SK-N-SH (cell line): Measurements from ENCODE around the gene C1orf35. TPM values are rescaled to one million over a fixed set of nuclear protein-coding genes. Genes with fewer than 3 reads are reported as not detected.
A peak's percentile ranks its signal among the peaks of the same experiment; 100 is the strongest.

Source experiments
- CTCF ChIA-PET: fragments of 300-600, 350-600 bp; formaldehyde crosslinking; extraction: SDS; loops from one replicate; lab custom pipeline; 2021; lab: Yijun Ruan, JAX
- POLR2A ChIA-PET: fragments of 350-600 bp; sonication (Branson Sonifier 250); formaldehyde crosslinking; extraction: SDS; loops from one replicate; lab custom pipeline; 2020; ENCODE audit warnings: antibody characterized with exemption, inconsistent platforms; lab: Yijun Ruan, JAX
- DNase-seq: peaks from one replicate; pipeline ENCODE4 v3.0.0; 2012
- H2AFZ ChIP-seq: fragments of 200-600 bp; sonication (generic); 2 replicates; pipeline ENCODE4 v1.8.1; 2016; ENCODE audit warnings: antibody characterized with exemption, mild to moderate bottlenecking, low read depth
- H3F3A ChIP-seq: fragments of 200-600 bp; sonication (generic); replicated peaks from 2 replicates; pipeline ENCODE3; 2016; ENCODE audit warnings: antibody characterized with exemption, mild to moderate bottlenecking; ENCODE audit not compliant: insufficient read depth
- H3K27ac ChIP-seq, 2 experiments: fragments of 200-500 bp in 1 of 2; fragments of 200-600 bp in 1 of 2; sonication (Bioruptor generic) in 1 of 2; sonication (generic), shearing (Covaris generic) in 1 of 2; 2 replicates each; pipeline versions ENCODE4 v1.5.1 to v1.6.1; 2014 to 2016; ENCODE audit warnings: low read depth in 2 of 2, inconsistent platforms in 1 of 2, low read length in 1 of 2, mild to moderate bottlenecking in 1 of 2, mixed read lengths in 1 of 2
- H3K27me3 ChIP-seq: fragments of 200-600 bp; sonication (generic), shearing (Covaris generic); 2 replicates; pipeline ENCODE4 v1.6.1; 2016; ENCODE audit warnings: mixed run types; ENCODE audit not compliant: insufficient read depth
- H3K36me3 ChIP-seq, 2 experiments: fragments of 200-500 bp in 1 of 2; fragments of 200-600 bp in 1 of 2; sonication (Bioruptor generic) in 1 of 2; sonication (generic) in 1 of 2; replicated peaks in 1 of 2; 2 replicates each; pipeline versions ENCODE3 to v1.5.1; 2014 to 2016; ENCODE audit warnings: low read length in 1 of 2, mild to moderate bottlenecking in 1 of 2; ENCODE audit not compliant: insufficient read depth in 2 of 2, control insufficient read depth in 1 of 2
- H3K4me1 ChIP-seq, 2 experiments: fragments of 200-500 bp in 1 of 2; fragments of 200-600 bp in 1 of 2; sonication (Bioruptor generic) in 1 of 2; sonication (generic), shearing (Covaris generic) in 1 of 2; 2 replicates each; pipeline versions ENCODE4 v1.5.1 to v1.6.1; 2014 to 2016; ENCODE audit warnings: low read depth in 1 of 2, low read length in 1 of 2, mixed run types in 1 of 2; ENCODE audit not compliant: insufficient read depth in 2 of 2, control insufficient read depth in 1 of 2
- H3K4me2 ChIP-seq: fragments of 200-600 bp; sonication (generic), shearing (Covaris generic); 2 replicates; pipeline ENCODE4 v1.6.1; 2017; ENCODE audit warnings: mixed run types
- H3K4me3 ChIP-seq, 2 experiments: fragments of 200-500 bp in 1 of 2; fragments of 200-600 bp in 1 of 2; sonication (Bioruptor generic) in 1 of 2; sonication (generic), shearing (Covaris generic) in 1 of 2; 2 replicates each; pipeline versions ENCODE4 v1.5.1 to v1.8.1; 2014 to 2016; ENCODE audit warnings: low read depth in 2 of 2, inconsistent platforms in 1 of 2, low read length in 1 of 2, mild to moderate bottlenecking in 1 of 2, mixed read lengths in 1 of 2, moderate library complexity in 1 of 2
- H3K79me2 ChIP-seq: fragments of 200-600 bp; sonication (generic); 2 replicates; pipeline ENCODE4 v1.8.1; 2017; ENCODE audit warnings: mild to moderate bottlenecking; ENCODE audit not compliant: insufficient read depth
- H3K9ac ChIP-seq: fragments of 200-600 bp; sonication (generic); 2 replicates; pipeline ENCODE4 v1.6.1; 2017; ENCODE audit warnings: mixed run types
- H3K9me2 ChIP-seq: fragments of 200-600 bp; sonication (generic); 2 replicates; pipeline ENCODE4 v1.6.1; 2017; ENCODE audit warnings: mixed run types
- H3K9me3 ChIP-seq: fragments of 200-600 bp; sonication (generic); 2 replicates; pipeline ENCODE4 v1.6.1; 2017; ENCODE audit warnings: mixed run types, mild to moderate bottlenecking, moderate library complexity
- H4K20me1 ChIP-seq: fragments of 200-600 bp; sonication (generic); 2 replicates; pipeline ENCODE4 v1.6.1; 2017; ENCODE audit warnings: mild to moderate bottlenecking, mixed run types; ENCODE audit not compliant: insufficient read depth
- CHD2 ChIP-seq: fragments of 150-350 bp; IDR thresholded peaks from 2 replicates; pipeline ENCODE4 v1.6.1; 2018; ENCODE audit warnings: low read length; ENCODE audit not compliant: partially characterized antibody
- ELF1 ChIP-seq: IDR thresholded peaks from 2 replicates; pipeline ENCODE4 v1.4.0; 2012
- FOSL2 ChIP-seq: IDR thresholded peaks from 2 replicates; pipeline ENCODE4 v1.4.0; 2012; ENCODE audit warnings: low read depth, mild to moderate bottlenecking, moderate library complexity, borderline replicate concordance
- FOXJ3 ChIP-seq: sonication (generic); formaldehyde crosslinking; IDR thresholded peaks from 2 replicates; pipeline ENCODE4 v1.5.1; 2020; ENCODE audit warnings: mild to moderate bottlenecking, missing genetic modification reagents
- FOXM1 ChIP-seq: IDR thresholded peaks from 2 replicates; pipeline ENCODE4 v1.4.0; 2012; ENCODE audit warnings: low read depth, mild to moderate bottlenecking
- GATA2 ChIP-seq: sonication (generic); formaldehyde crosslinking; IDR thresholded peaks from 2 replicates; pipeline ENCODE4 v1.5.0; 2020; ENCODE audit warnings: mild to moderate bottlenecking, missing genetic modification reagents
- MEF2A ChIP-seq: IDR thresholded peaks from 2 replicates; pipeline ENCODE4 v1.4.0; 2012; ENCODE audit warnings: low read depth, borderline replicate concordance
- MXI1 ChIP-seq: IDR thresholded peaks from 2 replicates; pipeline ENCODE4 v1.6.1; 2012; ENCODE audit warnings: mild to moderate bottlenecking, low read depth, low read length, improper control_type of control experiment
- NRF1 ChIP-seq: IDR thresholded peaks from 2 replicates; pipeline ENCODE4 v1.6.1; 2012; ENCODE audit warnings: low read depth, mild to moderate bottlenecking, low read length
- POLR2AphosphoS5 ChIP-seq: IDR thresholded peaks from 2 replicates; pipeline ENCODE4 v1.6.1; 2012; ENCODE audit warnings: low read depth, low read length
- RAD21 ChIP-seq: IDR thresholded peaks from 2 replicates; pipeline ENCODE4 v1.6.1; 2012; ENCODE audit warnings: mild to moderate bottlenecking, low read length
- RCOR1 ChIP-seq: fragments of 150-350 bp; IDR thresholded peaks from 2 replicates; pipeline ENCODE4 v1.6.1; 2017; ENCODE audit warnings: antibody characterized with exemption, low read length
- RFX5 ChIP-seq: IDR thresholded peaks from 2 replicates; pipeline ENCODE4 v1.6.1; 2012; ENCODE audit warnings: mild to moderate bottlenecking, improper control_type of control experiment, low read length
- SIN3A ChIP-seq: IDR thresholded peaks from 2 replicates; pipeline ENCODE4 v1.6.1; 2012; ENCODE audit warnings: low read depth, mild to moderate bottlenecking, low read length, moderate library complexity, borderline replicate concordance
- SMC3 ChIP-seq: IDR thresholded peaks from 2 replicates; pipeline ENCODE4 v1.6.1; 2012; ENCODE audit warnings: low read depth, low read length, improper control_type of control experiment
- TAF1 ChIP-seq: IDR thresholded peaks from 2 replicates; pipeline ENCODE4 v1.6.1; 2012; ENCODE audit warnings: low read depth, mild to moderate bottlenecking, low read length, moderate library complexity, borderline replicate concordance
- TCF12 ChIP-seq: IDR thresholded peaks from 2 replicates; pipeline ENCODE4 v1.4.0; 2012
- TEAD4 ChIP-seq: IDR thresholded peaks from 2 replicates; pipeline ENCODE4 v1.4.0; 2012; ENCODE audit warnings: mild to moderate bottlenecking, borderline replicate concordance; ENCODE audit not compliant: insufficient read depth
- WGBS: methylation state at CpG from one replicate; pipeline ENCODE4 v1.1.6; 2017; ENCODE audit warnings: low lambda C conversion rate; 5-methylcytosine and 5-hydroxymethylcytosine counted together
- polyA plus RNA-seq, 3 experiments: library from polyadenylated mRNA; depleted of rRNA; stranded (reverse); fragments of >200 nt; gene quantifications; 2 replicates each; pipeline ENCODE4 v1.2.3, GENCODE V29; 2012
- TF ChIP-seq, protein P1 (sequence below): fragments of 150-350 bp; IDR thresholded peaks from 2 replicates; pipeline ENCODE4 v1.6.1; 2017; ENCODE audit warnings: antibody characterized with exemption, low read length, low read depth, borderline replicate concordance
- TF ChIP-seq, protein P2 (sequence below): IDR thresholded peaks from 2 replicates; pipeline ENCODE4 v1.4.0; 2012; ENCODE audit warnings: low read depth, borderline replicate concordance
- TF ChIP-seq, protein P3 (sequence below): IDR thresholded peaks from 2 replicates; pipeline ENCODE4 v1.4.0; 2012; ENCODE audit warnings: low read depth
- TF ChIP-seq, protein P4 (sequence below): fragments of 200-600 bp; sonication (generic); IDR thresholded peaks from 2 replicates; pipeline ENCODE4 v1.6.1; 2017; ENCODE audit warnings: antibody characterized with exemption, mild to moderate bottlenecking, moderate library complexity

C1orf35 gene
- polyA plus RNA-seq, 1 of the 3 experiments (the other 2 are of a cell fraction) = 42.9 TPM

DNA sequence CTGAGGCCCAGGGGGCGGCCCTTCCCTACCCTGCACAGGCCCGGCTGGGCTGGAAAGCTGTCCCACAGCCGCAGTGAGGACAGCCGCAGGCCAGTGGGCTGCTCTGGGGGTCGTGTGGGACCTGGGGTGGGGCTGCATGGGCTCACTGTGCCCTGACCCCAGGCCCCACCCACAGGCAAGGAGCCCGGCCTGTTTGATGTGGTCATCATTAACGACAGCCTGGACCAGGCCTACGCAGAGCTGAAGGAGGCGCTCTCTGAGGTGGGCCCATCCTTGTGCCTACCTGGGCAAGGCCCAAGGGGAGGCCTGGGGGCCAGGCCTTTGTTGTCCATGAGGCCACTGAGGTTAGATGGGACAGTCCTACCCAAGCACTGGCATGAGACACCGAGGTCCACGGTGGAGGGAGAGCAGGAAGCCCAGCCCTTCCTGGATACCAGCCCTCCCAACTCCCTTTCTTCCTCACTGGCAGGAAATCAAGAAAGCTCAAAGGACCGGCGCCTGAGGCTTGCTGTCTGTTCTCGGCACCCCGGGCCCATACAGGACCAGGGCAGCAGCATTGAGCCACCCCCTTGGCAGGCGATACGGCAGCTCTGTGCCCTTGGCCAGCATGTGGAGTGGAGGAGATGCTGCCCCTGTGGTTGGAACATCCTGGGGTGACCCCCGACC, 45.2 kb upstream of the C1orf35 start:
- H3K79me2 ChIP-seq = peaks cover 37% of the 10 kb centered on the region
- peaks cover 0 to 36% of the 10 kb centered on the region in 2 experiments for H3K36me3 ChIP-seq
- H3K27ac ChIP-seq = no peak overlapping the region
- no peaks in the 10 kb centered on the region for H3F3A ChIP-seq
- no peak for TF ChIP-seq TEAD4
- TF ChIP-seq TCF12 = no peak
- no peak for TF ChIP-seq CHD2
- no peak for TF ChIP-seq RAD21
- no peak for TF ChIP-seq FOSL2
- TF ChIP-seq FOXM1 = no peak
- no peak for TF ChIP-seq MXI1
- TF ChIP-seq, protein P1, sequence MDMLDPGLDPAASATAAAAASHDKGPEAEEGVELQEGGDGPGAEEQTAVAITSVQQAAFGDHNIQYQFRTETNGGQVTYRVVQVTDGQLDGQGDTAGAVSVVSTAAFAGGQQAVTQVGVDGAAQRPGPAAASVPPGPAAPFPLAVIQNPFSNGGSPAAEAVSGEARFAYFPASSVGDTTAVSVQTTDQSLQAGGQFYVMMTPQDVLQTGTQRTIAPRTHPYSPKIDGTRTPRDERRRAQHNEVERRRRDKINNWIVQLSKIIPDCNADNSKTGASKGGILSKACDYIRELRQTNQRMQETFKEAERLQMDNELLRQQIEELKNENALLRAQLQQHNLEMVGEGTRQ = no peak
- peaks cover 43% of the 10 kb centered on the region for H4K20me1 ChIP-seq
- no peak overlapping the region for H3K9ac ChIP-seq
- WGBS = 83% methylated on average over 6 of the region's 18 CpGs
- no peaks in the 10 kb centered on the region for H3K27me3 ChIP-seq
- peak; percentile 19 for DNase-seq
- POLR2A ChIA-PET = no interaction called here
- CTCF ChIA-PET = interaction anchor here (1.2 kb wide), 1 partner anchor 17 kb away, joined by 3 read pairs; the partner anchor contains the start of gene IBA57
- no peak overlapping the region for H3K4me3 ChIP-seq
- H3K9me2 ChIP-seq = no peaks in the 10 kb centered on the region
- H3K9me3 ChIP-seq = no peaks in the 10 kb centered on the region
- no peak overlapping the region for H2AFZ ChIP-seq
- H3K4me1 ChIP-seq = peaks cover 1 to 12% of the 10 kb centered on the region in 2 experiments; a peak in 2 of 4 replicates
- H3K4me2 ChIP-seq = no peak overlapping the region

DNA sequence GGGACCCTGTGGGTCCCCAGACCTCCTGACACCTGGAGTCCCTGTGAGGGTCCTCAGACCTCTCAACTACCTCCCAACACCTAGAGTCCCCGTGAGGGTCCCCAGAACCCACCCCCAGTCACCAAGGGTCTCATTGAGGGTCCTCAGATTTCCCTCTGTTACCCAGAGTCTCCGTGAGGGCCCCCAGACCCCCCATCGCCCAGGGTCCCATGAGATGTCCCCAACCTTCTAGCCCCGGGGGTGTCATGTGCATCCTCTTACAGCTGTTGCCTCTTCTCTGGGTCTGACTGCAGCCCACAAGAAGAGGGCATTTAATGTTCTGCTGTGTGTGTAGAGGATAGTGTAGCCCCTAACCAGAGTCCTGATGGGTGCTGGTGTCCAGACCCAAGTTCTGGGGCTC, 44.6 kb upstream of the C1orf35 start:
- Histone ChIP-seq H3F3A (no peaks in the 10 kb centered on the region), H3K4me1 (peaks cover 7 to 16% of the 10 kb centered on the region in 2 experiments; a peak in 2 of 4 replicates), H3K9me2 (no peaks in the 10 kb centered on the region), H4K20me1 (peaks cover 49% of the 10 kb centered on the region), H2AFZ (no peak overlapping the region), H3K27ac (no peak overlapping the region), H3K9ac (no peak overlapping the region), H3K27me3 (no peaks in the 10 kb centered on the region), H3K9me3 (no peaks in the 10 kb centered on the region), H3K79me2 (peaks cover 43% of the 10 kb centered on the region), H3K4me3 (no peak overlapping the region), H3K4me2 (no peak overlapping the region), H3K36me3 (peaks cover 0 to 36% of the 10 kb centered on the region in 2 experiments)
- DNase-seq = peak; percentile 8
- ChIA-PET CTCF (interaction anchor here (1.2 kb wide), 1 partner anchor 17 kb away, joined by 3 read pairs; the partner anchor contains the start of gene IBA57), POLR2A (no interaction called here)
- WGBS = 90% methylated on average over 4 of the region's 4 CpGs
- TF ChIP-seq TEAD4 = no peak
- no peak for TF ChIP-seq FOXJ3 (CRISPR knock-in tag)
- no peak for TF ChIP-seq POLR2AphosphoS5
- no peak for TF ChIP-seq SIN3A
- TF ChIP-seq, protein P2, sequence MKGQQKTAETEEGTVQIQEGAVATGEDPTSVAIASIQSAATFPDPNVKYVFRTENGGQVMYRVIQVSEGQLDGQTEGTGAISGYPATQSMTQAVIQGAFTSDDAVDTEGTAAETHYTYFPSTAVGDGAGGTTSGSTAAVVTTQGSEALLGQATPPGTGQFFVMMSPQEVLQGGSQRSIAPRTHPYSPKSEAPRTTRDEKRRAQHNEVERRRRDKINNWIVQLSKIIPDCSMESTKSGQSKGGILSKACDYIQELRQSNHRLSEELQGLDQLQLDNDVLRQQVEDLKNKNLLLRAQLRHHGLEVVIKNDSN = no peak
- no peak for TF ChIP-seq GATA2
- TF ChIP-seq SMC3 = no peak
- no peak for TF ChIP-seq TAF1
- TF ChIP-seq MEF2A = no peak
- TF ChIP-seq, protein P3, sequence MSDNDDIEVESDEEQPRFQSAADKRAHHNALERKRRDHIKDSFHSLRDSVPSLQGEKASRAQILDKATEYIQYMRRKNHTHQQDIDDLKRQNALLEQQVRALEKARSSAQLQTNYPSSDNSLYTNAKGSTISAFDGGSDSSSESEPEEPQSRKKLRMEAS = no peak
- TF ChIP-seq, protein P4, sequence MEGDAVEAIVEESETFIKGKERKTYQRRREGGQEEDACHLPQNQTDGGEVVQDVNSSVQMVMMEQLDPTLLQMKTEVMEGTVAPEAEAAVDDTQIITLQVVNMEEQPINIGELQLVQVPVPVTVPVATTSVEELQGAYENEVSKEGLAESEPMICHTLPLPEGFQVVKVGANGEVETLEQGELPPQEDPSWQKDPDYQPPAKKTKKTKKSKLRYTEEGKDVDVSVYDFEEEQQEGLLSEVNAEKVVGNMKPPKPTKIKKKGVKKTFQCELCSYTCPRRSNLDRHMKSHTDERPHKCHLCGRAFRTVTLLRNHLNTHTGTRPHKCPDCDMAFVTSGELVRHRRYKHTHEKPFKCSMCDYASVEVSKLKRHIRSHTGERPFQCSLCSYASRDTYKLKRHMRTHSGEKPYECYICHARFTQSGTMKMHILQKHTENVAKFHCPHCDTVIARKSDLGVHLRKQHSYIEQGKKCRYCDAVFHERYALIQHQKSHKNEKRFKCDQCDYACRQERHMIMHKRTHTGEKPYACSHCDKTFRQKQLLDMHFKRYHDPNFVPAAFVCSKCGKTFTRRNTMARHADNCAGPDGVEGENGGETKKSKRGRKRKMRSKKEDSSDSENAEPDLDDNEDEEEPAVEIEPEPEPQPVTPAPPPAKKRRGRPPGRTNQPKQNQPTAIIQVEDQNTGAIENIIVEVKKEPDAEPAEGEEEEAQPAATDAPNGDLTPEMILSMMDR = no peak
- TF ChIP-seq NRF1 = no peak
- TF ChIP-seq ELF1 = no peak
- no peak for TF ChIP-seq RCOR1
- no peak for TF ChIP-seq RFX5
